Fibroblast of peridontal ligament (primary cell): ENCODE results near the gene LRCH2.
"Not testable (repeated sequence)": the region's sequence is repeated elsewhere in the genome, so short reads cannot be mapped to it uniquely, and the experiment has no call there.

Source experiments
- DNase-seq: peaks from one replicate; pipeline ENCODE4 v3.0.0-alpha.2; 2010; ENCODE audit errors: extremely low read depth

LRCH2 gene

DNA sequence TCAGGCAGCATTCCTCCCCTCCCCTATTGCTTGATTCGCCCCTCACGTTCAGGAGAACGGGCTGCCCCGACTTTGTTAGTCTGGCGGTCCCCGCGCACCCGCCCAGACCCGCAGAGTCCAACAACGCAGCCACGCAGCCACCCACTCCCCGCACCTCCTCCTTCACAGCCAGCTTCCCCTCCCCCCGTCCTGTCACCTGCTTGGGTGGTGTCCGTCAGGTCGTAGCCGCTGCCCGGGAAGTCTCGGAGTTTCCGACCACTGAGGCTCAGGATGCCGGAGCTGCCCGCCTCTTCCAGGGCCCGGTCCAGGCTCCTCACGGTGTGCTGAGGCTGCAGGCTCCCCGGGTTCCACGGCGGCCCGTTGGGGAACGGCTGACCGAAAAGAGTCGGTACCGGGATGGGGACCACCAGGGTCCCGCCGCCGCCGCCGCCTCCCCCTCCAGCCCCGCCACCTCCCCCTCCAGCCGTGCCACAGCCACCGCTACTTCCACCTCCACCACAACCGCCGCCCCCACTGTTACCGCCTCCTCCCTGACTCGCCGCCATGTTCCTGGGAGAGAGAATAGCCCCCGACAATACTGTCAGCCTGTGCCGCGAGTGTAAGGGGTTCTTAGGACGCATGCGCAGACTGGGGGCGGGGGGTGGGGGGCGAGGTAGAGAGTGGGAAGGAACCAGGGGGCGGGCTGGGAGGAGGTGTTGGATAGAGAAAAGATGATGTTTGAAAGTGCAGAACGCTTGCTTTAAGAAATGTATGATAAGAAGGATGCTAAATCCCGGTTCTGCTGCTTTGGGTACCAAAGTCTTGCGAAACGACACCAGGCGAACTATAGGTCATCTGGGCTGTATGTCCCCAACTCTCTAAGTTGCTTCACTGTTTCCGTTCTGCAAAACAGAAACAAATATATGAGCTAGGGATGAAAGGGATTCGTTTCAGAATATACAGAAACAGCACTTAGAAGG is at the start of gene LRCH2:
Gene LRCH2 (minus strand): TSS at position 600 of the 959 bp plus-strand sequence. CDS start 55 bp downstream, at position 545.
- DNase-seq = peak; percentile 50

DNA sequence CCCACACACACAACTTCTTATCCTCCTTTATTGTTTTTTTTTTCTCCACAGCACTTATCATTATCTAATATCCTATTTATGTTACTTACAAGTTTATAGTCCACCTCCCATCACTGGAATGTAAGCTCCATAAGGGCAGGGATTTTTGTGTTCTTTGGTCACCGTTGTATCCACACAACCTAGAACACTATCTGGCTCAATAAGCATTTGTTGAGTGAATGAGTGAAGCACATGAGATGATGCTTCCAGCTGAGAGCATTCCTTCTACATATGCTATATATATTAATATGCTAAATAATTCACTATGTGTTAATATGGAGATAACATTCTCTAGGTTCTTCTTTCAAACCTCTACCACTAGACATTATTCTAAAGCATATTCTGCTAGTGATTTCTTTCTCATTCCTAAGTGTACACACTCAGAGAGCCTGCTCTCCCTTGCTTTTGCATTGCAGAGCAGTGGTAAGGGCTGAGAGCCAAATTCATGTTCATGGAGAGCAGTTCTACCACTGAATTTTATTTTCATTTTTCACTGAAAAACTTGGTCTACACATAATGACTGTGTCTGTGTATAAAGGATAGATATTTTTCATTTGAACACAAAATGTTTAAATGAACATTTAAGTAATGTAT is 35.3 kb upstream of the LRCH2 start:
- no peak for DNase-seq

- no peak for DNase-seq
Observed at GRCh38 chrX:115268421-115268820, 34.5 kb upstream of the LRCH2 start.

DNA sequence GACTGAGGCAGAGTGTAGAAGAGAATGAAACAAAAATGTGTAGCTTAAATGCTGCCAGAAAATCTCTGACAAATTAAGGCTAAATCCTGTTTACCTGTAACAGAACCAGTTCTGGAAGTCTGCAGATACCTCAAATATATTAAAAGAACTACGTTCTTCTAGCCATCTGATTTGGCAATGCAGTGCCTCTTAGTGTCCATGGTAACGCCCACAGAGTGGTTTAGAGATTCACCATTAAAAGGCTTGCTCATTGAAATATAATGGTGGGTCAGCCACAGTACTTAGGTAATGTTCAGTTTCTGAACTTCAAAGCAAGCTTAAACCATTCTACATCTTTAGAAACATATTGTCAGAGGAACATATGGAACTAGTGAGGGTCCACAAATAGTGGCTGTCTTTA is 32.4 kb upstream of the LRCH2 start:
- DNase-seq = no peak

- DNase-seq = no peak
Observed at GRCh38 chrX:115264009-115264408, 30.1 kb upstream of the LRCH2 start.

GRCh38 chrX:115261148-115261547 is 27.3 kb upstream of the LRCH2 start:
- DNase-seq = no peak

- peak; percentile 14 for DNase-seq
Observed at GRCh38 chrX:115260330-115260729, 26.4 kb upstream of the LRCH2 start.

GRCh38 chrX:115259238-115259875 is 25.5 kb upstream of the LRCH2 start:
- DNase-seq = no peak

DNA sequence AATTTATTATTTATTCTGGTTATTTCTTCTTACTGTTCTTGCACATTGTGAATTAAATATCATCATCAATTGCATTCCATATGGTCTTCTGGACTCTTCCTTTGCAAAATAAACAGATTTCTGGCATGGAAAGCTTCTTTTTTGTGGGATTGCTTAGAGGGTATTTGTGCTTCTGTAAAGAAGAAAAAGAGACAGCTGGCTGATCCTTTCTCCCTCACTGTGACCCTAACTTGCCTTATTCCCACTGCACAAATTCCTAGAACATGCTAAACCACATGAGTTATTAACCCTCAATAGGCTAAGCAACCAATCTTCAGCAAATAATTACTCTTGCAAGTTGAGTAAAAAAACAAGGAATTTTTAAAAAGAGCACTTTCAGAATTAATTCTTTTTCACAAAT is 23.8 kb upstream of the LRCH2 start:
- DNase-seq = no peak

DNA sequence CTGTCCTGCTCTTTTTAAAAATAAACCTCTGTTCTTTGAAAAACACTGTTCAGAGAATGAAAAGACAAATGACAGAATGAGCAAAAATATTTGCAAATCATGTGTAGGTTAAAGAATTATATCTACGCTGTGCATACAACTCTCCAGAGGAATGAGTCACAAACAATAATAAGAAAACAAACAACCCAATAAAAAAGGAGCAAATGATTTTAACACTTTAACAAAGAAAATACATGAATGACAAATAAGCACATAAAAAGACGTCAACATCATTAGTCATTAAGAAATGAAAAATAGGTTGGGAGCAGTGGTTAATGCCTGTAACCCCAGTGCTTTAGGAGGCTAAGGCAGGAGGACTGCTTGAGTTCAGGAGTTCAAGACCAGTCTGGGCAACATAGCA is 21.1 kb upstream of the LRCH2 start:
- DNase-seq = no peak

GRCh38 chrX:115251458-115252233 is 17.8 kb upstream of the LRCH2 start:
- DNase-seq = no peak

GRCh38 chrX:115237056-115237455 is 3.2 kb upstream of the LRCH2 start:
- DNase-seq = no peak

DNA sequence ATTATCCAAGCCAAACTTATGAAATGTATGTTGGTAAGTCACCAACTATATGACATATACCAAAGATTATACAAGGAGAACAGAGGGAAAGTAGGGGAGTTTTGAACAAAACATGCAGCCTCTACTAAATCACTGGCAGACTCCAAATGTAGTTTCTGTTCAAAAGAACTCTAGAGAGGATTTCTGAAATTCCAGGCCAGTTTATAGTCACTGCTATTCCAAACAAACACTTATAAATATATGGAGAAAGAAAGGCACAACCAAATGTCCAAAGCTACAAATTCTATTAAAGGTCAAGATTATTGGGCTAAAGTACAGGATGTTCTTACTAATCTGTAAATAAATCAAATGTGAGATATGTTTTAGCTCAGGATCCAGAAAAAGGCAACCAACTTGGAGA is 2.7 kb upstream of the LRCH2 start:
- DNase-seq = no peak

- DNase-seq = no peak
Observed at GRCh38 chrX:115234461-115234860, 565 bp upstream of the LRCH2 start.

DNA sequence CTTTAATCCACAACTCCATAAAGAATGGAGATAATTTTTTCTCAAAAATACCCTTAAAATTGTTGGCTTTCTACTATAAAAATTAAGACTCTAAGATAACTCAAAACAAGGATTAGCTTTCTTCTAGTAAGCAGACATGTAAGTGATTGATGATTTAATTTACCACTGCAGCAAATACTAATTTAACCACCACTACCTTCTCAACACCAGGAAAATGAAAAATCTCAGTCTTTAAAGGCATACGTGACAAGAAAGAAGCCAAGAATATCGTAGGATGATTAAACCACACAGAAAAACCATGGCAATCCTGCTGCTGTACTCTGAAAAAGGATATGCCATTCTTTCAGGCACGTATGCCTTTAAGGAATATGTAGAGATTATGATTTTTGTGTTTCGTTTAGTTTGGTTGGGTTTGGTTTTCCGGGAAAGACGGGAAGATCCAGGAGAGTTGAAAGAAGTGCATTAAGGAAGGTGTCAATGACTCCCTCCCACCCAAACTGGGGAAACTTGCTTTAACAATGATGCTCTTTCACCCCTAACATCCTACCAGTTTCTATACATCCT is 881 bp downstream of the LRCH2 start:
- DNase-seq = peak; percentile 23

GRCh38 chrX:115229337-115230003 is 4.4 kb downstream of the LRCH2 start:
- DNase-seq = no peak

- DNase-seq = peak; percentile 26
Observed at GRCh38 chrX:115226929-115227328, 7.0 kb downstream of the LRCH2 start.

DNA sequence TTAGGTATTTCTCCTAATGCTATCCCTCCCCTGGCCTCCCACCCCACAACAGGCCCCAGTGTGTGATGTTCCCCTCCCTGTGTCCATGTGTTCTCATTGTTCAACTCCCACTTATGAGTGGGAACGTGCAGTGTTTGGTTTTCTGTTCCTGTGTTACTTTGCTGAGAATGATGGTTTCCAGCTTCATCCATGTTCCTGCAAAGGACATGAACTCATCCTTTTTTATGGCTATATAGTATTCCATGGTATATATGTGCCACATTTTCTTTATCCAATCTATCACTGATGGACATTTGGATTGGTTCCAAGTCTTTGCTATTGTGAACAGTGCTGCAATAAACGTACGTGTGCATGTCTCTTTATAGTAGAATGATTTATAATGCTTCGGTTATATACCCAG is 16.6 kb downstream of the LRCH2 start:
- DNase-seq = not testable (repeated sequence)

GRCh38 chrX:115214605-115215004 is 19.3 kb downstream of the LRCH2 start:
- DNase-seq = no peak

DNA sequence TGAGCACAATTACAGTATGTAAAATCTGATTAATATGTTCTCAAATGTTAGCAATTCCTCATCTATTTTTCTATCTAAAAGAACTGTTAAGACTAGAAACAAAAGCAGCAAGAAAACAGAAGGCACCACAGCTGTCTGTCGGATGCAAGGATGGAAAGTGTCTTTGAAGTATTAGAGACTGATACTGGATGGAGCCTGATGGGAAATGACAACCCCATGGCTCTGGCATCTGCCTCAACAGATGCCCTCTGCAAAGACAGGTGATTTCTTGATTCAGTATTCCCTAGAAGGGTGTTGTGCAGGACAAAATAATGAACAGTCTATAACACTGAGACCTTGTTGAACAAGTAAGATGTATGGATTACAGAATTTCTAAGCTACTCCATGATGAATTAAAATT is 19.7 kb downstream of the LRCH2 start:
- no peak for DNase-seq

DNA sequence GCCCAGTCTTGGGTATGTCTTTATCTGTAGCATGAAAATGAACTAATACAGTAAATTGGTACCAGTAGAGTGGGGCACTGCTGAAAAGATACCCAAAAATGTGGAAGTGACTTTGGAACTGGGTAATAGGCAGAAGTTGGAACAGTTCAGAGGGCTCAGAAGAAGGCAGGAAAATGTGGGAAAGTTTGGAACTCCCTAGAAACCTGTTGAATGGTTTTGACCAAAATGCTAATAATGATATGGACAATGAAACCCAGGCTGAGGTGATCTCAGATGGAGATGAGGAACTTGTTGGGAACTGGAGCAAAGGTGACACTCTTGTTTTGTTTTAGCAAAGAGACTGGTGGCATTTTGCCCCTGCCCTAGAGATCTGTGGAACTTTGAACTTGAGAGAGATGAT is 24.3 kb downstream of the LRCH2 start:
- not testable (repeated sequence) for DNase-seq
